Fibroblast of villous mesenchyme (primary cell): ENCODE data around the gene POU6F1. TPM values are rescaled to one million over a fixed set of nuclear protein-coding genes. Genes with fewer than 3 reads are reported as not detected.
A peak's percentile ranks its signal among the peaks of the same experiment; 100 is the strongest.

ENCODE experiments used
- DNase-seq: peaks from one replicate; pipeline ENCODE4 v3.0.0-alpha.2; 2010; ENCODE audit warnings: low read depth
- H3K4me3 ChIP-seq: 2 replicates; pipeline ENCODE4 v1.5.1; 2011; ENCODE audit warnings: low read depth, mild to moderate bottlenecking, low read length
- total RNA-seq: library from RNA; depleted of rRNA; stranded (reverse); fragments of >200 nt; gene quantifications from 2 replicates; pipeline ENCODE4 v1.2.3, GENCODE V29; 2012
- TF ChIP-seq, protein P1 (sequence below): IDR thresholded peaks from 2 replicates; pipeline ENCODE4 v1.5.1; 2012; ENCODE audit warnings: low read depth, mild to moderate bottlenecking, low read length; ENCODE audit not compliant: insufficient read depth

POU6F1 gene
- total RNA-seq, 1 donor, result 3.5 TPM

DNA sequence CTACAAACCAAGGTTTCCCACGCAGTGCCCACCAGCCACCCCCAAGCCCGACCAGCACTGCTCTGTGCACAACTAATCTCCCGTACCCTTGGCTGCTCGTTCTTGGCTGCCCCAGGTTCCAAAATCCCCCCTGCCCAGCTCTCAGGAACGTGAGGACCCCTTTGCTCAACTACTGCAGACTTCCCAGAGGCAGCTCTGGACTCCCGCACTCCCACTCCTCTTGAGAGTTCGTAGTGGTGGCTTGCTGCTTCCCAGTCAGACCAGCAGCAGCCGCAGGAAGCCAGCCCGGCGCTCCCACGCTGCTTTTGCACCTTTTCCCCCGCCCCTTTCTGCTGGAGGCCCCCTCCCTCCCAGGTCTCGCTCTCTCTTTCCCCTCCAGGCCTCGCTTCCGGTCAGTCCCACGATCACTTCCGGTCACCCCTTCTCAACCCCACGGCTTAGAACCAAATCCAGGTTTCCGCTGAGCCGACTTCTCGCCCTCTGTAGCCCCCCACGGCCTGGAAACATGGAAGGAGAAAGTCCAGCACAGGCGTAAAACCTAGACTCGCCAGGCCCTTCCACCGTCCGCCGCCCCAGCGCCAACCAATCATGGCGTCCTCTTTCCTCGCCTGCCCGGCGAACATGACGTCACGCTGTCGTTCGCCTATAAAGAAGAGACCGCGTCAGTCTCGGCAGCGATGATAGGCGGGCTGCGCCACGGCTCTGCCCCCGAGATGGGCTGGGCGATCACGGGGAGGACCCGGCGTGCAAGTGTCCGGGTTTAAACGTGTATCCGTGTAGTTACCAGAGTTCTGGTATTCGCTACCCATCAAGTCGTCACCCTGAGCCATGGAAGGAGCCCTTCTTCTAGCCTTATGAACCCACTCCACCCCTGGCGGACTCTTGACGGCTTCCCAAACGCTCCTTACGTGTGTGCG lies 45.1 kb downstream of the POU6F1 start, which contains the start of gene TFCP2:
TFCP2 (minus strand) TSS at position 621 of the 917 bp plus-strand sequence. CDS start 713 bp downstream, outside the sequence.
- TF ChIP-seq, protein P1, sequence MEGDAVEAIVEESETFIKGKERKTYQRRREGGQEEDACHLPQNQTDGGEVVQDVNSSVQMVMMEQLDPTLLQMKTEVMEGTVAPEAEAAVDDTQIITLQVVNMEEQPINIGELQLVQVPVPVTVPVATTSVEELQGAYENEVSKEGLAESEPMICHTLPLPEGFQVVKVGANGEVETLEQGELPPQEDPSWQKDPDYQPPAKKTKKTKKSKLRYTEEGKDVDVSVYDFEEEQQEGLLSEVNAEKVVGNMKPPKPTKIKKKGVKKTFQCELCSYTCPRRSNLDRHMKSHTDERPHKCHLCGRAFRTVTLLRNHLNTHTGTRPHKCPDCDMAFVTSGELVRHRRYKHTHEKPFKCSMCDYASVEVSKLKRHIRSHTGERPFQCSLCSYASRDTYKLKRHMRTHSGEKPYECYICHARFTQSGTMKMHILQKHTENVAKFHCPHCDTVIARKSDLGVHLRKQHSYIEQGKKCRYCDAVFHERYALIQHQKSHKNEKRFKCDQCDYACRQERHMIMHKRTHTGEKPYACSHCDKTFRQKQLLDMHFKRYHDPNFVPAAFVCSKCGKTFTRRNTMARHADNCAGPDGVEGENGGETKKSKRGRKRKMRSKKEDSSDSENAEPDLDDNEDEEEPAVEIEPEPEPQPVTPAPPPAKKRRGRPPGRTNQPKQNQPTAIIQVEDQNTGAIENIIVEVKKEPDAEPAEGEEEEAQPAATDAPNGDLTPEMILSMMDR, result no peak
- peak within 1 kb of the TSS; percentile 86 for H3K4me3 ChIP-seq
- peak; percentile 98 for DNase-seq

DNA sequence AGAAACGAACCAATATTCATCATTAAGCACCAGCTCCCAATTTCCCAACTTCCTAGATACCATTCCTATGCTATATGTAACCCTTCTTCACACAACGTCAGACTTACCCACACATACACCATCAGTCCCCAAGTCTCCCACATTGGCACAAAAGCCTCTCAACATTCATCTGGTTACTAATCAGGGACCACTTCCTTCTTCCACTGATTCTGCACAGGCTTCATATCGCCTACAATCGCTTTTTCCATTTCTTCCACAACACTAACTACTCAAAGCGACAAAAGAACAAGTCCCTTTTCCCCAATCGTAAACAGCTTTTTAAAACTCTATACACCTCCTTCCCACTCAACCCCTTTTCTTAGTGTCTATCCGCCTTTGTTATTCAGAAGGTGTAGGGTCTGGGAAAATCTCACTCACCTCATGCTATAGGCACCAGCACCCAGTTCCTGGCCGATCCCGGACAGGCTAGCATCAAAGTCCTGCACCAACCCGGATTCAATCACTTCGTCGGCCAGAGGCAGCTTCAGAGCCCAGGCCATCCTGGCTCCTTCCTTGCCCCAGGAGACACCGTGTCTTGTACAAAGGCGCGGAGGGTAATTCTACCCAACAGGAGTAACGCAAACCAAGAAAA lies 45.9 kb downstream of the POU6F1 start:
- TF ChIP-seq, protein P1, result no peak
- H3K4me3 ChIP-seq, result peak overlapping the region; percentile 86
- peak; percentile 64 for DNase-seq

DNA sequence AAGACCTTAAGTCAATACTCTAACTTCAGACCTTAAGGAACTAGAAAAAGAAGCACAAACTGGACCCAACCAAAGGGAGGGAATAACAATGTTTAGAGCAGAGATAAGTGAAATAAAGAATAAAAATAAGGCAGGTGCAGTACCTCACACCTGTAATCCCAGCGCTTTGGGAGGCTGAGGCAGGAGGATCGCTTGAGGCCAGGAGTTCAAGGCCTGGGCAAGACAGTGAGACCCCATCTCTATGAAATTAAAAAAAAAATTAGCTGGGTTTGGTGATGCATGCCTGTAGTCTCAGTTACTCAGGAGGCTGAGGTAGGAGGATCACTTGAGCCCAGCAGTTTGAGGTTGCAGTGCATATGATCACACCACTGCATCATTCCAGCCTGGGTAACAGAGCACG lies 54.1 kb downstream of the POU6F1 start:
- TF ChIP-seq, protein P1, result no peak
- no peak overlapping the region for H3K4me3 ChIP-seq
- DNase-seq, result no peak

DNA sequence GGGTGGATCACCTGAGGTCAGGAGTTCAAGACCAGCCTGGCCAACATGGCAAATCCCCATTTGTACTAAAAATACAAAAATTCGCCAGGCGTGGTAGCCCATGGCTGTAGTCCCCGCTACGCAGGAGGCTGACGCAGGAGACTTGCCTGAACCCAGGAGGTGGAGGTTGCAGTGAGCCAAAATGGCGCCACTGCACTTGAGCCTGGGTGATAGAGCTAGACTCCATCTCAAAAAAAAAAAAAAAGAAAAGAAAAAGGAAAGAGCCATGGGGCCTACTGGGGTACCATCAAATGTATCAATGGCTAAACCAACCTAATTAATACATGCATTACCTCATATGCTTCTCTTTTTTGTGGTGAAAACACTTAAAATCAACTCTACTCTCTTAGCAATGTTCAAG lies 55.6 kb downstream of the POU6F1 start:
- no peak for DNase-seq
- TF ChIP-seq, protein P1, result no peak
- H3K4me3 ChIP-seq, result no peak overlapping the region

DNA sequence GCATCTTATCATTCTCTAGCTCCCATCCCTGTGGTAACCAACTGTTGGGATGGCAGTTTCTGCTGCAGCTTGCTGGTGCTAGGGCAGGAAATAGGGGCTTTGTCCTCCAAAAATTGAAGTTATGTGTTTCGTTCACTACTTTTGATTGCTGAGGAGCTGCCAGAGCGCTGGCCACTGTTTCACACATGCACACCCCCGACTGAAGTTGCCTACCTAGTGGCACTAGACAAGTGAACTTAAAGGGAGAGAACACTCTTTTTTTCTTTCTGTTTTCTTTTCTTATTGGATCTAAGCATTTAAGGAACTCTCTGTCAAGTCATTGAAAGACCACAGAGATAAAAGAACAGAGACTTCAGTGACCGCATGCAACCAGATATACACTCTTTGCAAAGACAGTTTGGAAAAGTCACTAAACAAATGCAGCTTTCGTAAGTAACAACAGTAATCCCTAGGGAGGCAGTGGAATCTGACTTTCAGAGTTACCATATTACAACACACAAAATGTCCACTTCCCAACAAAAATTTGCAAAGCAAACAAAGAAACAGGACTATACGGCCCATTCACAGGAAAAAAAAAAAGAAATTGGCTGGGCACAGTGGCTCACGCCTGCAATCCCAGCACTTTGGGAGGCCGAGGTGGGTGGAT lies 56.9 kb downstream of the POU6F1 start:
- TF ChIP-seq, protein P1, result no peak
- peak; percentile 76 for DNase-seq
- no peak overlapping the region for H3K4me3 ChIP-seq

DNA sequence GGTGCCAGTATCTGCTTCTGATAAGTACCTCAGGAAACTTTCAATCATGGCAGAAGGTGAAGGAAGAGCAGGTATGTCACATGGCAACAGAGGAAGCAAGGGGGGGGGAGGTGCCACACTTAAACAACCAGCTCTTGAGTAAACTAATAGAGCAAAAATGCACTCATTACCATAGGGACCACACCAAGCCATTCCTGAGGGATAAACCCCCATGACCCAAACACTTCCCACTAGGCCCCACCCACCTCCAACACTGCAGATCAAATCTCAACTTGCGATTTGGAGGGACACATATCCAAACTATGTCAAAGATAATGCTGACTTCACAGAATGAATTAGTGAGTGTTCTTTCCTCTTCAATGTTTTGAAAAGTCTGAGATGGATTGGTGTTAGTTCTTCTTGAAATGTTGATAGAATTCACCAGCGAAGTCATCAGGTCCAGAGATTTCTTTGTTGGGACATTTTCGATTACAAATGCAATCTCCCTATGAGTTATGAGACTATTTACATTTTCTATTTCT lies 61.6 kb downstream of the POU6F1 start:
- DNase-seq, result no peak
- TF ChIP-seq, protein P1, result no peak
- no peak overlapping the region for H3K4me3 ChIP-seq
